DND-41 (cell line): ENCODE data around the gene NECTIN1.

Experiments
- ATAC-seq: fragments of 200-7000 bp; cut with Tn5 transposase; 3 replicates; pipeline ENCODE4 v1.9.1; 2021; ENCODE audit warnings: low read depth; ENCODE audit not compliant: insufficient read depth
- DNase-seq: peaks from one replicate; pipeline ENCODE4 v3.0.0-alpha.2; 2020
- H2AFZ ChIP-seq: 2 replicates; pipeline ENCODE4 v1.6.0; 2012; ENCODE audit warnings: low read depth, low read length
- H3K27ac ChIP-seq: 2 replicates; pipeline ENCODE4 v1.5.1; 2012; ENCODE audit warnings: low read length, inconsistent platforms
- H3K27me3 ChIP-seq: fragments of 200-600 bp; sonication (generic); 2 replicates; pipeline ENCODE4 v1.6.0; 2012; ENCODE audit warnings: low read length, mild to moderate bottlenecking, inconsistent platforms; ENCODE audit not compliant: insufficient read depth, poor library complexity
- H3K36me3 ChIP-seq: 2 replicates; pipeline ENCODE4 v1.5.1; 2012; ENCODE audit warnings: low read length, inconsistent platforms; ENCODE audit not compliant: insufficient read depth
- H3K4me1 ChIP-seq: 2 replicates; pipeline ENCODE4 v1.5.1; 2012; ENCODE audit warnings: mild to moderate bottlenecking, low read length; ENCODE audit not compliant: insufficient read depth
- H3K4me2 ChIP-seq: 2 replicates; pipeline ENCODE4 v1.6.0; 2012; ENCODE audit warnings: mild to moderate bottlenecking, moderate library complexity, low read length, inconsistent platforms; ENCODE audit not compliant: insufficient read depth
- H3K4me3 ChIP-seq, 2 experiments: fragments of 200-600 bp in 1 of 2; shearing (Covaris generic) in 1 of 2; 2 replicates each; pipeline ENCODE4 v1.5.1; 2012 to 2016; ENCODE audit warnings: inconsistent platforms in 2 of 2, low read length in 2 of 2, mild to moderate bottlenecking in 2 of 2, low read depth in 1 of 2, moderate library complexity in 1 of 2
- H3K79me2 ChIP-seq: 2 replicates; pipeline ENCODE4 v1.6.0; 2012; ENCODE audit warnings: low read length, inconsistent platforms; ENCODE audit not compliant: insufficient read depth
- H3K9ac ChIP-seq: 2 replicates; pipeline ENCODE4 v1.6.0; 2012; ENCODE audit warnings: low read depth, mild to moderate bottlenecking, inconsistent platforms, low read length, moderate library complexity
- H3K9me3 ChIP-seq: 2 replicates; pipeline ENCODE4 v1.5.1; 2012; ENCODE audit warnings: low read length, moderate library complexity, mild to moderate bottlenecking, inconsistent platforms; ENCODE audit not compliant: insufficient read depth, severe bottlenecking
- H4K20me1 ChIP-seq: 2 replicates; pipeline ENCODE4 v1.6.0; 2012; ENCODE audit warnings: low read length; ENCODE audit not compliant: insufficient read depth
- CTCF ChIP-seq: IDR thresholded peaks from 2 replicates; pipeline ENCODE4 v1.5.1; 2012; ENCODE audit warnings: borderline replicate concordance, low read length, moderate library complexity, mild to moderate bottlenecking; ENCODE audit not compliant: poor library complexity, severe bottlenecking; ENCODE audit errors: extremely low read depth
- EZH2 ChIP-seq: IDR thresholded peaks from 3 replicates; pipeline ENCODE4 v1.6.1; 2012; ENCODE audit warnings: borderline replicate concordance, low read depth, mild to moderate bottlenecking, moderate library complexity, low read length, inconsistent platforms; ENCODE audit not compliant: severe bottlenecking

Gene NECTIN1

GRCh38 chr11:119765628-119766027 is 36.6 kb upstream of the NECTIN1 start:
- no peaks in the 10 kb centered on the region for H3K79me2 ChIP-seq
- H3K4me1 ChIP-seq, result no peaks in the 10 kb centered on the region
- H3K9me3 ChIP-seq, result no peaks in the 10 kb centered on the region
- no peak overlapping the region for H2AFZ ChIP-seq
- ATAC-seq (no peak), DNase-seq (no peak)
- H3K36me3 ChIP-seq, result no peaks in the 10 kb centered on the region
- no peak for TF ChIP-seq CTCF
- TF ChIP-seq EZH2, result no peak
- H3K4me2 ChIP-seq, result no peak overlapping the region
- no peak overlapping the region for H3K4me3 ChIP-seq
- peaks cover 6% of the 10 kb centered on the region for H3K27me3 ChIP-seq
- no peak overlapping the region for H3K27ac ChIP-seq
- no peak overlapping the region for H3K9ac ChIP-seq
- H4K20me1 ChIP-seq, result peaks cover 15% of the 10 kb centered on the region; the same call in 1 of the 2 replicates

GRCh38 chr11:119764108-119764868 is 35.3 kb upstream of the NECTIN1 start:
- H3K27me3 ChIP-seq, result peaks cover 11% of the 10 kb centered on the region
- no peak overlapping the region for H2AFZ ChIP-seq
- peaks cover 11% of the 10 kb centered on the region; the same call in 1 of the 2 replicates for H4K20me1 ChIP-seq
- DNase-seq, result no peak
- no peaks in the 10 kb centered on the region for H3K36me3 ChIP-seq
- H3K9me3 ChIP-seq, result no peaks in the 10 kb centered on the region
- H3K4me1 ChIP-seq, result no peaks in the 10 kb centered on the region
- H3K79me2 ChIP-seq, result no peaks in the 10 kb centered on the region
- TF ChIP-seq EZH2, result no peak
- TF ChIP-seq CTCF, result no peak
- no peak overlapping the region for H3K27ac ChIP-seq
- H3K4me3 ChIP-seq, result no peak overlapping the region
- no peak for ATAC-seq
- no peak overlapping the region for H3K9ac ChIP-seq
- no peak overlapping the region for H3K4me2 ChIP-seq

- Histone ChIP-seq H3K4me1 (no peaks in the 10 kb centered on the region), H2AFZ (no peak overlapping the region), H3K27me3 (peaks cover 8% of the 10 kb centered on the region), H3K4me2 (no peak overlapping the region), H3K9me3 (no peaks in the 10 kb centered on the region), H3K79me2 (no peaks in the 10 kb centered on the region), H3K4me3 (no peak overlapping the region), H3K27ac (no peak overlapping the region), H3K36me3 (no peaks in the 10 kb centered on the region), H4K20me1 (peaks cover 11% of the 10 kb centered on the region; the same call in 1 of the 2 replicates), H3K9ac (no peak overlapping the region)
- ATAC-seq, result no peak
- no peak for DNase-seq
- TF ChIP-seq CTCF (no peak), EZH2 (no peak)
Observed at GRCh38 chr11:119763071-119763728, 34.2 kb upstream of the NECTIN1 start.
